Mucosa of rectum (tissue), 2 donors: ENCODE measurements around the gene PXN.

Experiments used
- H3K27ac ChIP-seq, 2 donors: one replicate each; pipeline ENCODE4 v1.7.0; 2013; ENCODE audit warnings: inconsistent platforms in 2 of 2, low read depth in 2 of 2, low read length in 2 of 2
- H3K27me3 ChIP-seq, 2 donors: one replicate each; pipeline ENCODE4 v1.7.0; 2013; ENCODE audit warnings: low read length in 2 of 2; ENCODE audit not compliant: control insufficient read depth in 2 of 2, insufficient read depth in 2 of 2
- H3K36me3 ChIP-seq, 2 donors: one replicate each; pipeline ENCODE4 v1.7.0; 2013; ENCODE audit warnings: low read length in 2 of 2; ENCODE audit not compliant: control insufficient read depth in 2 of 2, insufficient read depth in 2 of 2
- H3K4me1 ChIP-seq, 2 donors: one replicate each; pipeline ENCODE4 v1.7.0; 2013; ENCODE audit warnings: low read length in 2 of 2, mild to moderate bottlenecking in 1 of 2; ENCODE audit not compliant: control insufficient read depth in 2 of 2, insufficient read depth in 2 of 2
- H3K4me3 ChIP-seq, 2 donors: one replicate each; pipeline ENCODE4 v1.7.0; 2013; ENCODE audit warnings: low read length in 2 of 2
- H3K9ac ChIP-seq, 2 donors: one replicate each; pipeline ENCODE4 v1.7.0; 2013; ENCODE audit warnings: low read length in 2 of 2, low read depth in 1 of 2, mild to moderate bottlenecking in 1 of 2
- H3K9me3 ChIP-seq, 2 donors: one replicate each; pipeline ENCODE4 v1.7.0; 2013; ENCODE audit warnings: low read length in 2 of 2; ENCODE audit not compliant: control insufficient read depth in 2 of 2
- donor health status: healthy.
- donor health status: Normal muscosa, but diverticular disease.

Gene PXN

DNA sequence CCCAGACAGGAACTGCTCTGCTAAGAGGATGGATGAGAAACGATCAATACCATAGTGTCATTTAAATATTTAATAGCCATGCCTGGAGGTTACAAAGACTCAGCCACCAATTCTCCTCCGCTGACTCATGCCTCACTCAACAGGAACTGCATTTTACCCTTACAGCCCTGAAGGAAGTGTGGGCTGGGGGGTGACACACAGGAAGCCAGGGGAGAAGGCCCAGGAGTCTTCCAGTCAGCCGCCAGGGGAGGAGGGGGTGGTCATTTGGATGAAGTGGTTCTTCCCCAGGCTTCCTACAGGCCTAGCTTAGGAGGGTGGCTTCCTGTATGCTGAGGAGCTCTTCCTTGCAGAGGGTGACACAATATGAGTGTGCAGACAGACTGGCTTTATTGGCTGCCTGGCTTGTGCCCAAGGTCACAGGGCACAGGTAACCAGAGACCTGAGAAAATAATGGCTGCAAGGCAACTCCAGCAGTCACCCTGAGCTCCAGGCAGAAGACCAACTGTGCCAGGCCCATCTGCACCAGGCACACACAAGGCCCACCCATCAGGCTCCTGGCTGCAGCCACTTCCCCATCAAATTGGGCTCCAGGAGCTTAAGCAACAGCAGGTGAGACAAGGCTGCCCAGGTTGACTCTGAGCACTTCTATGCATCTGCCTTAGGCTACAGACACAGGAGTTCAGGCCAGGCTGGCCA lies 34.1 kb downstream of the PXN start:
- peak overlapping the region in 1 of 2 donors; percentile 22 for H3K4me3 ChIP-seq
- no peaks in the 10 kb centered on the region for H3K9me3 ChIP-seq
- peak overlapping the region; percentile 14 to 36 for H3K9ac ChIP-seq
- no peaks in the 10 kb centered on the region for H3K36me3 ChIP-seq
- H3K27me3 ChIP-seq = no peaks in the 10 kb centered on the region
- H3K27ac ChIP-seq = peak overlapping the region; percentile 78 to 81
- peaks cover 73 to 83% of the 10 kb centered on the region in 2 donors for H3K4me1 ChIP-seq

DNA sequence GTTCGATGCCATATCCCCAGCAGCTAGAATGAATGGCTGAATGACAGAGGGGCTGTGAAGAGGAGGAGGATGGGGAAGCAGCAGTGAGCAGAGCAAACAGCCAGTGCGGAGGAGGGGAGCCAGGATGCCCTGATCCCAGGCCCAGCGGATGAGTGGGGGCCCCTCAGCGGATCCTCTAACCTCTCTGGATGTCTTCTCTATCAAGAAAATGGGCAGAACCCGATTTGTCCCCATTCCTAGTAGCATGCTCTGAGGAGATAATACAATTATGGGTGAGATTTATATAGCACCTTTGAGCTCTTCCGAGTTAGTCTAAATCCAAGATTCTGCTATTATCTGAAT lies 34.6 kb downstream of the PXN start:
- H3K36me3 ChIP-seq = no peaks in the 10 kb centered on the region
- H3K27me3 ChIP-seq = no peaks in the 10 kb centered on the region
- peaks cover 75 to 87% of the 10 kb centered on the region in 2 donors for H3K4me1 ChIP-seq
- peak overlapping the region in 1 of 2 donors; percentile 22 for H3K4me3 ChIP-seq
- H3K9ac ChIP-seq = peak overlapping the region; percentile 14 to 29
- H3K27ac ChIP-seq = peak overlapping the region; percentile 78 to 81
- H3K9me3 ChIP-seq = no peaks in the 10 kb centered on the region

- peak overlapping the region; percentile 0 to 20 for H3K4me3 ChIP-seq
- no peaks in the 10 kb centered on the region for H3K36me3 ChIP-seq
- peak overlapping the region; percentile 32 to 47 for H3K9ac ChIP-seq
- no peaks in the 10 kb centered on the region for H3K27me3 ChIP-seq
- H3K27ac ChIP-seq = peak overlapping the region; percentile 78 to 81
- H3K4me1 ChIP-seq = peaks cover 76 to 86% of the 10 kb centered on the region in 2 donors
- H3K9me3 ChIP-seq = no peaks in the 10 kb centered on the region
Measured at GRCh38 chr12:120230326-120230973, 35.1 kb downstream of the PXN start.

DNA sequence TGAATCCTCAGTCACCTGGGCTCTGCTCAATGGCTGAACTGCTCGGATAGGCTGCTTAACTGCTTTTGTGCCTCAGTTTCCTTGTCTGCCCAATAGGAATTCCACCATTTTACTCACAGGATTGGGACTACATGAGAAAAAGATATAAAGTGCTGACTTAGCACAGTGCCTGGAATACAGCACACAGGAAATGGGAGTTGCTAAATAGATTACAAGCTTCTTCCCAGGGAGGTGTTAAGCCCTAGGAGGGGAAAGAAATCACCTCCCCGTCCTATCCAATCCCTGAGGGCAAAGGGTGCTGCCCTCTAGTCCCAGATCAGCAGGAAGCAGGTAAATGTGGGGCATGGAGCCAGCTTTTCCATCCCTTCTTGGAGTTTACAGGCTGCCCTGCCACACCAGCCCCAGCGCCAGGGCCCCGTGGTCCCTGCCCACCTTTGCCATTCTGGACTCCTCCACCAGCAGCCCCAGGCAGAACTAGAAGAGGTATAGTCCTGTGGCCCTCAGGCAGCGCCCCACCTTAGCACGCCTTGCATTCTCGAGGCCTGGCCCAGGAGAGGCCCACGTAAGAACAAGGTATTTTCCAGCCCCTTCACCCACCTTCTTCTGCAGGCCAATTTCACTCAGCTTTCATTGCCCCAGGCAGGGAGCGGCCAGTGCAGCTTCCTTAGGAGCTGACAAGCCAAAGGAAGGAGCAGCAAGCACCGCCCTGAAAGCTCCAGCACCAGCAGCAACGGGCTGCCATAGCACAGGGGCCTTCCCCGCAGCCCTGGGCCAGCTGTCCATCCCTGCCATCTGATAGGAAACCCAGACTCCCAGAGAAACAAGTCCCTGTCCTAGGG lies 35.8 kb downstream of the PXN start:
- Histone ChIP-seq H3K27ac (peak overlapping the region; percentile 78 to 81), H3K9me3 (no peaks in the 10 kb centered on the region), H3K27me3 (no peaks in the 10 kb centered on the region), H3K4me1 (peaks cover 73 to 87% of the 10 kb centered on the region in 2 donors), H3K36me3 (no peaks in the 10 kb centered on the region), H3K9ac (peak overlapping the region; percentile 41 to 47), H3K4me3 (peak overlapping the region; percentile 0 to 31)

DNA sequence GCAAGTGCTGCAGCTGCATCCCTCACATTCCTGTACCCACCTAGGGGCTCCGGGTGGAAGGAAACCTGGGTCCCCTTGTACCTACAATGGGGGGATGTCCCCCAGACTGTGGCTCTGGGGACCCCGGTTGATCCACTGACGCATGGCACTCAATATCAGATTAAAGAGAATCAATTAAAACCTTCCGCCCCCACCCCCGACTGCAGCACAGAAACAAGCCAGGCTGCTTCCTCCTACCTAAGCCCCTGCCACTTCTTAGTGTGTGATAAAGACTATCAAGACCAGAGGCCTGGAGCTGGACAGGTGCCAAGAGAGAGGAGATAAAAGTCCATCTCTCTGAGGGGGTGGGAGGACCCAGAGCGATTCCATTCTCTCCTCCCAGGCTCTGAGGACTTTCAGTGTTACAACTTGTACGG lies 36.5 kb downstream of the PXN start:
- H3K4me1 ChIP-seq = peaks cover 70 to 89% of the 10 kb centered on the region in 2 donors
- H3K27ac ChIP-seq = peak overlapping the region; percentile 78 to 81
- H3K27me3 ChIP-seq = no peaks in the 10 kb centered on the region
- peak overlapping the region in 1 of 2 donors; percentile 45 for H3K4me3 ChIP-seq
- no peaks in the 10 kb centered on the region for H3K36me3 ChIP-seq
- H3K9me3 ChIP-seq = no peaks in the 10 kb centered on the region
- peak overlapping the region; percentile 25 to 47 for H3K9ac ChIP-seq

DNA sequence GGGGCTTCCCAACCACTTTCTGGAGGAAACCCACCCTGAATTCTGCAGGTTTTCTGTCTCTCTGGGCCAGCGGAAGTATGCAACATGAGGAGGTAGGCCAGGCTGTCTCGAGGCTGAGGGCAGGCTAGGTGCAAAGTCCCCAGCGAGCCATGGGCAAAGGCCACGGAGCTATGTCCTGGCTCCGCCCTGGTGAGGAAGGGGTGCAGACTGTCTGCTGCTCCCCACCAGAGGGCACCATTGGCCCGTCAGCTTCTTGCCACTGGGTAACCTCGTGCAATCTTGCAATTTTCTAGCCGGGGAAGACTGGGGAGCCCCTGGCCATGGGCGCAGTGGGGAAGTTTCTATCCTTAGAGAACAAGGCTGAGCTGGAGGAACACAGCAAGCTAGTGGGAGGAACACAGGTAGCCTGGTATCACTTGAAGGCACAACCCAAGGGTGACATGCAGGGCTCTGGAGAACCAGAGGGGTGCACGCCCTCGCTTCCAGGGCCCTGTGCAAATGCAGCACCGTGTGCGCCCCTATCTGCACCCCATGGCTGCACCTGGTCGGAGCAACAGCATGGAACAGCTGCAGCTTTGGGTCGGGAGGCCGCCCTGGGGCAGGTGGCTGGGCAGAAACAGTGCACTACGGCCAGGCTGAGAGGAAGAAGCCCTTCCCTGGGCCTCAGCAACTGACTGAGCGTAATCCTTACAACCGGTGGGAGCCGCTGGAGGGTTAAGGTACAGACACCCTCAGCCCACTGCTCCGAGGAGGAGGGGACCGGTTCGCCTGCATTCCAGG lies 37.0 kb downstream of the PXN start:
- peak overlapping the region in 1 of 2 donors; percentile 35 for H3K9ac ChIP-seq
- no peaks in the 10 kb centered on the region for H3K27me3 ChIP-seq
- peak overlapping the region in 1 of 2 donors; percentile 45 for H3K4me3 ChIP-seq
- peaks cover 75 to 89% of the 10 kb centered on the region in 2 donors for H3K4me1 ChIP-seq
- peaks cover 2 to 4% of the 10 kb centered on the region in 2 donors for H3K36me3 ChIP-seq
- H3K27ac ChIP-seq = peak overlapping the region; percentile 62 to 98
- no peaks in the 10 kb centered on the region for H3K9me3 ChIP-seq

DNA sequence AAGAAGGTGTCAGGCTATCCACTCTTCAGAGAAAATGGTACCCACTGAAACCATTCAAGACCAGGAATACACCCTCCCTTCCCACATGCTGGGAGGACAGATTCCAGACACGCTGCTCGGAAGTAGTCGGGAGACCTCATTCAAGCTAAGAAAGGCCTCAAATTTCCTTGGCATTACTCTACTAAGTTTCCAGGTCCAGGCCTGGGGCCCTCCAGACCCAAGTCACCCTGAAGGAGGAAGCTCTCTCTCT lies 37.6 kb downstream of the PXN start:
- Histone ChIP-seq H3K9me3 (no peaks in the 10 kb centered on the region), H3K4me3 (peak overlapping the region in 1 of 2 donors; percentile 42), H3K36me3 (peaks cover 2 to 6% of the 10 kb centered on the region in 2 donors), H3K4me1 (peaks cover 74 to 88% of the 10 kb centered on the region in 2 donors), H3K9ac (peak overlapping the region in 1 of 2 donors; percentile 35), H3K27ac (peak overlapping the region; percentile 62 to 98), H3K27me3 (no peaks in the 10 kb centered on the region)

- Histone ChIP-seq H3K9me3 (no peaks in the 10 kb centered on the region), H3K4me3 (peak overlapping the region in 1 of 2 donors; percentile 42), H3K27me3 (no peaks in the 10 kb centered on the region), H3K36me3 (peaks cover 8 to 12% of the 10 kb centered on the region in 2 donors), H3K27ac (peak overlapping the region; percentile 62 to 98), H3K9ac (peak overlapping the region in 1 of 2 donors; percentile 35), H3K4me1 (peaks cover 74 to 83% of the 10 kb centered on the region in 2 donors)
Measured at GRCh38 chr12:120227233-120228040, 38.1 kb downstream of the PXN start.
